ENCODE data around the gene ZCCHC9. TPM values are rescaled to one million over a fixed set of nuclear protein-coding genes. Genes with fewer than 3 reads are reported as not detected.
"Not testable (repeated sequence)": the region's sequence is repeated elsewhere in the genome, so short reads cannot be mapped to it uniquely, and the experiment has no call there.

Gene ZCCHC9
- polyA plus RNA-seq, 1 donor (not counting 4 experiments of a cell fraction or from before 2014, with no cell fraction given), result 24.1 TPM

- Histone ChIP-seq H4K20me1 (ENCODE audit: control insufficient read depth, extremely low read depth, insufficient read depth, low read length) (no peaks in the 10 kb centered on the region), H3K4me2 (ENCODE audit: control insufficient read depth, extremely low read depth, insufficient read depth, low read depth, low read length) (no peak overlapping the region), H3K9me1 (ENCODE audit: control insufficient read depth, extremely low read depth, insufficient read depth, low read length) (no peaks in the 10 kb centered on the region), H3K9ac (ENCODE audit: control insufficient read depth, extremely low read depth, insufficient read depth, low read length) (no peak overlapping the region), H3K79me2 (ENCODE audit: control insufficient read depth, insufficient read depth, low read length) (peaks cover 21% of the 10 kb centered on the region), H3K27me3 (ENCODE audit: control insufficient read depth, extremely low read depth, insufficient read depth, low read length) (no peaks in the 10 kb centered on the region), H3K27ac (ENCODE audit: control insufficient read depth, insufficient read depth, low read length) (no peak overlapping the region), H3K36me3 (ENCODE audit: control insufficient read depth in 2 of 2, extremely low read depth in 1 of 2, insufficient read depth in 2 of 2, low read length in 2 of 2) (no peaks in the 10 kb centered on the region), H3K4me1 (ENCODE audit: control insufficient read depth, extremely low read depth, insufficient read depth, low read length) (no peaks in the 10 kb centered on the region), H3K4me3 (ENCODE audit: control insufficient read depth in 2 of 3, extremely low read depth in 1 of 3, insufficient read depth in 2 of 3, low read depth in 1 of 3, low read length in 3 of 3) (no peak overlapping the region), H2AFZ (ENCODE audit: control insufficient read depth, low read length) (no peak overlapping the region), H3K9me3 (ENCODE audit: control insufficient read depth, low read depth, low read length) (no peaks in the 10 kb centered on the region)
- dilution Hi-C loops (cut with MboI; ENCODE audit: extremely low pct_ligation_motif_present, low sequenced_read_pairs), result no loop called here
- TF ChIP-seq, protein P1, sequence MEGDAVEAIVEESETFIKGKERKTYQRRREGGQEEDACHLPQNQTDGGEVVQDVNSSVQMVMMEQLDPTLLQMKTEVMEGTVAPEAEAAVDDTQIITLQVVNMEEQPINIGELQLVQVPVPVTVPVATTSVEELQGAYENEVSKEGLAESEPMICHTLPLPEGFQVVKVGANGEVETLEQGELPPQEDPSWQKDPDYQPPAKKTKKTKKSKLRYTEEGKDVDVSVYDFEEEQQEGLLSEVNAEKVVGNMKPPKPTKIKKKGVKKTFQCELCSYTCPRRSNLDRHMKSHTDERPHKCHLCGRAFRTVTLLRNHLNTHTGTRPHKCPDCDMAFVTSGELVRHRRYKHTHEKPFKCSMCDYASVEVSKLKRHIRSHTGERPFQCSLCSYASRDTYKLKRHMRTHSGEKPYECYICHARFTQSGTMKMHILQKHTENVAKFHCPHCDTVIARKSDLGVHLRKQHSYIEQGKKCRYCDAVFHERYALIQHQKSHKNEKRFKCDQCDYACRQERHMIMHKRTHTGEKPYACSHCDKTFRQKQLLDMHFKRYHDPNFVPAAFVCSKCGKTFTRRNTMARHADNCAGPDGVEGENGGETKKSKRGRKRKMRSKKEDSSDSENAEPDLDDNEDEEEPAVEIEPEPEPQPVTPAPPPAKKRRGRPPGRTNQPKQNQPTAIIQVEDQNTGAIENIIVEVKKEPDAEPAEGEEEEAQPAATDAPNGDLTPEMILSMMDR (optimal IDR thresholded peaks at IDR 0.05 in 1 of 3, IDR thresholded peaks at IDR 0.05 in 1 of 3, conservative IDR thresholded peaks at IDR 0.05 in 1 of 3; ENCODE audit: extremely low read depth in 1 of 3, insufficient read depth in 2 of 3, low read length in 3 of 3), result no peak
- no peak for TF ChIP-seq EZH2 (IDR thresholded peaks at IDR 0.05; ENCODE audit: low read length)
- no peak for DNase-seq (ENCODE audit: low read depth, low spot score)
- no peak for FAIRE-seq
These were observed 9.3 kb upstream of the ZCCHC9 start for GRCh38 chr5:81292130-81292529.

GRCh38 chr5:81294021-81294420 is 7.4 kb upstream of the ZCCHC9 start:
- H3K4me2 ChIP-seq (ENCODE audit: control insufficient read depth, extremely low read depth, insufficient read depth, low read depth, low read length); dilution Hi-C loops (cut with MboI; ENCODE audit: extremely low pct_ligation_motif_present, low sequenced_read_pairs); H3K36me3 ChIP-seq (ENCODE audit: control insufficient read depth in 2 of 2, extremely low read depth in 1 of 2, insufficient read depth in 2 of 2, low read length in 2 of 2); H3K9me1 ChIP-seq (ENCODE audit: control insufficient read depth, extremely low read depth, insufficient read depth, low read length); H3K4me3 ChIP-seq (ENCODE audit: control insufficient read depth in 2 of 3, extremely low read depth in 1 of 3, insufficient read depth in 2 of 3, low read depth in 1 of 3, low read length in 3 of 3); FAIRE-seq; H2AFZ ChIP-seq (ENCODE audit: control insufficient read depth, low read length); H4K20me1 ChIP-seq (ENCODE audit: control insufficient read depth, extremely low read depth, insufficient read depth, low read length); DNase-seq (ENCODE audit: low read depth, low spot score); H3K4me1 ChIP-seq (ENCODE audit: control insufficient read depth, extremely low read depth, insufficient read depth, low read length); H3K9me3 ChIP-seq (ENCODE audit: control insufficient read depth, low read depth, low read length); H3K27me3 ChIP-seq (ENCODE audit: control insufficient read depth, extremely low read depth, insufficient read depth, low read length); H3K9ac ChIP-seq (ENCODE audit: control insufficient read depth, extremely low read depth, insufficient read depth, low read length); H3K27ac ChIP-seq (ENCODE audit: control insufficient read depth, insufficient read depth, low read length): not testable (repeated sequence)
- H3K79me2 ChIP-seq (ENCODE audit: control insufficient read depth, insufficient read depth, low read length), result peaks cover 21% of the 10 kb centered on the region

GRCh38 chr5:81297531-81297930 is 3.9 kb upstream of the ZCCHC9 start:
- Histone ChIP-seq H3K27ac (ENCODE audit: control insufficient read depth, insufficient read depth, low read length) (no peak overlapping the region), H3K4me2 (ENCODE audit: control insufficient read depth, extremely low read depth, insufficient read depth, low read depth, low read length) (no peak overlapping the region), H3K9me1 (ENCODE audit: control insufficient read depth, extremely low read depth, insufficient read depth, low read length) (no peaks in the 10 kb centered on the region), H3K4me3 (ENCODE audit: control insufficient read depth in 2 of 3, extremely low read depth in 1 of 3, insufficient read depth in 2 of 3, low read depth in 1 of 3, low read length in 3 of 3) (no peak overlapping the region), H3K79me2 (ENCODE audit: control insufficient read depth, insufficient read depth, low read length) (peaks cover 34% of the 10 kb centered on the region), H4K20me1 (ENCODE audit: control insufficient read depth, extremely low read depth, insufficient read depth, low read length) (no peaks in the 10 kb centered on the region), H3K9ac (ENCODE audit: control insufficient read depth, extremely low read depth, insufficient read depth, low read length) (no peak overlapping the region), H3K27me3 (ENCODE audit: control insufficient read depth, extremely low read depth, insufficient read depth, low read length) (no peaks in the 10 kb centered on the region), H2AFZ (ENCODE audit: control insufficient read depth, low read length) (no peak overlapping the region), H3K9me3 (ENCODE audit: control insufficient read depth, low read depth, low read length) (no peaks in the 10 kb centered on the region), H3K36me3 (ENCODE audit: control insufficient read depth in 2 of 2, extremely low read depth in 1 of 2, insufficient read depth in 2 of 2, low read length in 2 of 2) (no peaks in the 10 kb centered on the region), H3K4me1 (ENCODE audit: control insufficient read depth, extremely low read depth, insufficient read depth, low read length) (peaks cover 19% of the 10 kb centered on the region)
- TF ChIP-seq, protein P1 (optimal IDR thresholded peaks at IDR 0.05 in 1 of 3, IDR thresholded peaks at IDR 0.05 in 1 of 3, conservative IDR thresholded peaks at IDR 0.05 in 1 of 3; ENCODE audit: extremely low read depth in 1 of 3, insufficient read depth in 2 of 3, low read length in 3 of 3), result no peak
- TF ChIP-seq EZH2 (IDR thresholded peaks at IDR 0.05; ENCODE audit: low read length), result no peak
- FAIRE-seq (no peak), DNase-seq (ENCODE audit: low read depth, low spot score) (no peak)
- dilution Hi-C loops (cut with MboI; ENCODE audit: extremely low pct_ligation_motif_present, low sequenced_read_pairs), result no loop called here
